Measurements from ENCODE around the gene IKZF2. TPM values are rescaled to one million over a fixed set of nuclear protein-coding genes. Genes with fewer than 3 reads are reported as not detected.

IKZF2 gene
- total and polyA plus RNA-seq, 7 experiments from 2014 or later, result 0.26 to 23.4 (median 6.1) TPM

DNA sequence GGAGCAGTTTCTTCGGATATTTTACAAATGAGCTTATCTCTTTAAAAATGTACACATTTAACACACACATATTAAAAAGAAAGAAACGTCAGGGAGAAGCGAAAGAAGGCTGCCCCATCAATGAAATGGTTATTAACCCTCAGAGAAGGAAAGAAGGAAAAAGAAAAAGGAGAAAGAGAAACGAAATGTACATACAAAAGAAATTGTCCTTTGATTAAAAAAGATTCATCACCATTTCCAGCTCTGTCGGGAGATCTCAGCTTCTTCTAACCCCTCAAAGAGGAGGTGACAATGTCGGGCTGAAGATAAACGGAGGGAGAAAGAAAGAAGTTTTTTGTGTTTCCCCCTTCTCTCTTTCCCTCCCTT is 1.5 kb downstream of the IKZF2 start:
- peak overlapping the region; percentile 75 to 96 (median 92) for H3K4me3 Mint-ChIP-seq
- no peak for ATAC-seq
- Histone ChIP-seq H3K36me3 (ENCODE audit: control insufficient read depth in 2 of 3, insufficient read depth in 3 of 3, low read length in 3 of 3) (peaks cover 0 to 4% (median 0%) of the 10 kb centered on the region in 3 experiments), H3K9me3 (ENCODE audit: control insufficient read depth in 2 of 3, low read length in 3 of 3) (no peaks in the 10 kb centered on the region), H3K27me3 (ENCODE audit: control insufficient read depth in 2 of 2, insufficient read depth in 2 of 2, low read length in 2 of 2) (peaks cover 0 to 4% of the 10 kb centered on the region in 2 donors), H3K4me1 (ENCODE audit: control insufficient read depth in 2 of 2, insufficient read depth in 2 of 2, low read length in 2 of 2) (no peaks in the 10 kb centered on the region), H3K4me3 (ENCODE audit: low read length) (peak overlapping the region; percentile 21), H3K27ac (ENCODE audit: low read depth, low read length) (peak overlapping the region; percentile 49)
- ChIA-PET CTCF (no interaction called here), POLR2A (interaction anchor here (0.6 kb wide), 1 partner anchor 67 kb away, joined by 3 read pairs; no protein-coding TSS in a partner anchor)
- H3K4me1 Mint-ChIP-seq, result peaks cover 6 to 55% (median 36%) of the 10 kb centered on the region in 7 donors
- peaks cover 39 to 73% (median 42%) of the 10 kb centered on the region in 5 donors for H3K27me3 Mint-ChIP-seq
- intact Hi-C loops (cut with micrococcal nuclease), result loop anchor here (2.0 to 10.0 kb wide), 6 partner anchors 45 to 1657 kb away; partner anchors contain the start of gene BARD1 (in 1 of the 2)
- peak in 1 of 9 donors; percentile 20 for DNase-seq
- H3K9me3 Mint-ChIP-seq, result no peaks in the 10 kb centered on the region
- H3K36me3 Mint-ChIP-seq, result no peaks in the 10 kb centered on the region
- peak overlapping the region; percentile 10 to 92 (median 83) for H3K27ac Mint-ChIP-seq

- Histone ChIP-seq H3K9me3 (ENCODE audit: control insufficient read depth in 2 of 3, low read length in 3 of 3) (no peaks in the 10 kb centered on the region), H3K4me3 (ENCODE audit: low read length) (peak overlapping the region; percentile 21), H3K27me3 (ENCODE audit: control insufficient read depth in 2 of 2, insufficient read depth in 2 of 2, low read length in 2 of 2) (peaks cover 0 to 4% of the 10 kb centered on the region in 2 donors), H3K4me1 (ENCODE audit: control insufficient read depth in 2 of 2, insufficient read depth in 2 of 2, low read length in 2 of 2) (no peaks in the 10 kb centered on the region), H3K27ac (ENCODE audit: low read depth, low read length) (no peak overlapping the region), H3K36me3 (ENCODE audit: control insufficient read depth in 2 of 3, insufficient read depth in 3 of 3, low read length in 3 of 3) (peaks cover 0 to 4% (median 0%) of the 10 kb centered on the region in 3 experiments)
- no peaks in the 10 kb centered on the region for H3K9me3 Mint-ChIP-seq
- no peaks in the 10 kb centered on the region for H3K36me3 Mint-ChIP-seq
- DNase-seq (no peak), ATAC-seq (no peak)
- intact Hi-C loops (cut with micrococcal nuclease), result no loop called here
- ChIA-PET CTCF (interaction anchor here (0.6 kb wide), 1 partner anchor 170 kb away, joined by 5 read pairs; no protein-coding TSS in a partner anchor), POLR2A (interaction anchor here (0.6 kb wide), 1 partner anchor 66 kb away, joined by 3 read pairs; no protein-coding TSS in a partner anchor)
- H3K27ac Mint-ChIP-seq, result peak overlapping the region in 7 of 9 donors; percentile 71 to 92 (median 83)
- peaks cover 6 to 55% (median 36%) of the 10 kb centered on the region in 7 donors for H3K4me1 Mint-ChIP-seq
- peaks cover 35 to 72% (median 42%) of the 10 kb centered on the region in 5 donors for H3K27me3 Mint-ChIP-seq
- peak overlapping the region; percentile 75 to 96 (median 92) for H3K4me3 Mint-ChIP-seq
Measured at GRCh38 chr2:213149294-213149875, 2.0 kb downstream of the IKZF2 start.

DNA sequence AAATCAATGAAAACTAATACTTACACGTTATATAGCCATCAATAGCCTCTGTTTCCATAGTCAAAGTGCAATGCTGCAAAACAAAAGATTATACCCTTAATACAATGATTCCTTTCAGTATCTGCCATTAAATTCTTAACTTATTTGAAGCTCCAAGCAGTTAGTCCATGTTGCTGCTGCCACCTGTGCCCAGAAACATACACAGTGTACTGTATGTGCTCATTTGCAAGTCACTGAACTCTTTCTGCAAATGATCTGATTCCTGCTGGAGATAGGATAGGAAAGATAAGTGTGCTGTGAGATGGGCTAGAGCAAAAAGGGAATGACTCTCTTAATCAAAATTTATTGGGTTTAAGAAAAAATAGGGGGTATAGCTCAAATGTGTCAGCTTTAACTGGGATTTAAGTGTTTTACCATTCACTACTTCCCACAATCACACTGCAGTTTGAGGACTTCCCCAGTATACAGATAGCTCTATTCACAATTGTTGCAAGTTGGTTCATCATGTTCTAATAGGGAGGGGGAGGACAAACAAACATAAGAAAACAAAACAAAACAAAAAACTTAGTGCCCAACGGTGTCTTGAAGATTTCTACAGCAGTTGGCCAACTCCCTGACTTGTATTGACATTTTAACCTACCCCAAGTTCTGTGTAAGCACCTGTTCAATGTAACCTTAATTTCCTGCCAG is 2.7 kb downstream of the IKZF2 start:
- peak overlapping the region; percentile 21 for H3K4me3 ChIP-seq (ENCODE audit: low read length)
- ATAC-seq, result no peak
- H3K27ac ChIP-seq (ENCODE audit: low read depth, low read length), result no peak overlapping the region
- Mint-ChIP-seq H3K4me3 (peak overlapping the region in 9 of 10 donors; percentile 38 to 96 (median 90)), H3K4me1 (peaks cover 6 to 53% (median 33%) of the 10 kb centered on the region in 7 donors), H3K27ac (peak overlapping the region in 4 of 9 donors; percentile 3 to 85 (median 30)), H3K27me3 (peaks cover 28 to 65% (median 37%) of the 10 kb centered on the region in 5 donors), H3K9me3 (no peaks in the 10 kb centered on the region), H3K36me3 (no peaks in the 10 kb centered on the region)
- intact Hi-C loops (cut with micrococcal nuclease), result no loop called here
- no peak for DNase-seq
- no peaks in the 10 kb centered on the region for H3K9me3 ChIP-seq (ENCODE audit: control insufficient read depth in 2 of 3, low read length in 3 of 3)
- ChIA-PET POLR2A (no interaction called here), CTCF (no interaction called here)
- no peaks in the 10 kb centered on the region for H3K4me1 ChIP-seq (ENCODE audit: control insufficient read depth in 2 of 2, insufficient read depth in 2 of 2, low read length in 2 of 2)
- peaks cover 0 to 4% of the 10 kb centered on the region in 2 donors for H3K27me3 ChIP-seq (ENCODE audit: control insufficient read depth in 2 of 2, insufficient read depth in 2 of 2, low read length in 2 of 2)
- H3K36me3 ChIP-seq (ENCODE audit: control insufficient read depth in 2 of 3, insufficient read depth in 3 of 3, low read length in 3 of 3), result peaks cover 0 to 4% (median 0%) of the 10 kb centered on the region in 3 experiments

- H3K27ac Mint-ChIP-seq, result peak overlapping the region in 3 of 9 donors; percentile 3 to 53 (median 10)
- Histone ChIP-seq H3K36me3 (ENCODE audit: control insufficient read depth in 2 of 3, insufficient read depth in 3 of 3, low read length in 3 of 3) (peaks cover 0 to 4% (median 0%) of the 10 kb centered on the region in 3 experiments), H3K27me3 (ENCODE audit: control insufficient read depth in 2 of 2, insufficient read depth in 2 of 2, low read length in 2 of 2) (peaks cover 0 to 3% of the 10 kb centered on the region in 2 donors), H3K27ac (ENCODE audit: low read depth, low read length) (peak overlapping the region; percentile 11), H3K9me3 (ENCODE audit: control insufficient read depth in 2 of 3, low read length in 3 of 3) (no peaks in the 10 kb centered on the region), H3K4me1 (ENCODE audit: control insufficient read depth in 2 of 2, insufficient read depth in 2 of 2, low read length in 2 of 2) (no peaks in the 10 kb centered on the region), H3K4me3 (ENCODE audit: low read length) (no peak overlapping the region)
- peaks cover 4 to 51% (median 29%) of the 10 kb centered on the region in 7 donors for H3K4me1 Mint-ChIP-seq
- no peaks in the 10 kb centered on the region for H3K9me3 Mint-ChIP-seq
- ChIA-PET POLR2A (interaction anchor here (0.6 kb wide), 1 partner anchor 28 kb away, joined by 3 read pairs; no protein-coding TSS in a partner anchor), CTCF (interaction anchor here (0.6 kb wide), 1 partner anchor 20 kb away, joined by 3 read pairs; no protein-coding TSS in a partner anchor)
- intact Hi-C loops (cut with micrococcal nuclease), result no loop called here
- DNase-seq (no peak), ATAC-seq (no peak)
- peak overlapping the region in 3 of 10 donors; percentile 19 to 86 (median 40) for H3K4me3 Mint-ChIP-seq
- H3K36me3 Mint-ChIP-seq, result no peaks in the 10 kb centered on the region
- peaks cover 19 to 55% (median 28%) of the 10 kb centered on the region in 5 donors for H3K27me3 Mint-ChIP-seq
Measured at GRCh38 chr2:213147538-213147937, 3.9 kb downstream of the IKZF2 start.

DNA sequence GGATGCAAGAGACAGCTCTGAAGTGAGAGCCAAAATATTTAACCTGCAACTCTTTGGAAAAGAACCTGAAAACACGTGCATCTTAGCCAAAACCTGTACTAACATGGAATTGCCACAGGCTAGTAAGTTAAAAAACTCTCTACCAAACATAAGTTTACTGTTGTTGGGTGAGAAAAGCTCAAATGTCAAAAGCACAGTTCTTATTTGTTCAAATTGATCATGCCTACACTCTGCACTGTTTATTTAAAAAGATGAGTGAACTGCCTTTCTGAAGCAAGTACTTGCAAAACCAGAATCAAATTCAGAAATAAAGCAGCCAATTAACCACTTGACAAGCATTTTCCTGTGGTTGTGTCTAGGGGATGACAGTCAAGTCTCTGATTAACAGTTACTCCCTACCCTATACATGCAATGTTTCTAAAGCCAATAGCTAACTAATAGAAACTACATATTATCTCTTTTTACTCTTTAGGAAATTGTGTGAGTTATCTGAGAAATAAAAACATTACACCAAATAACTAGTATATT is 5.6 kb downstream of the IKZF2 start:
- Histone ChIP-seq H3K4me3 (ENCODE audit: low read length) (no peak overlapping the region), H3K4me1 (ENCODE audit: control insufficient read depth in 2 of 2, insufficient read depth in 2 of 2, low read length in 2 of 2) (no peaks in the 10 kb centered on the region), H3K27ac (ENCODE audit: low read depth, low read length) (no peak overlapping the region), H3K36me3 (ENCODE audit: control insufficient read depth in 2 of 3, insufficient read depth in 3 of 3, low read length in 3 of 3) (no peaks in the 10 kb centered on the region), H3K9me3 (ENCODE audit: control insufficient read depth in 2 of 3, low read length in 3 of 3) (no peaks in the 10 kb centered on the region), H3K27me3 (ENCODE audit: control insufficient read depth in 2 of 2, insufficient read depth in 2 of 2, low read length in 2 of 2) (no peaks in the 10 kb centered on the region)
- ATAC-seq (no peak), DNase-seq (no peak)
- H3K27me3 Mint-ChIP-seq, result peaks cover 9 to 43% (median 19%) of the 10 kb centered on the region in 5 donors
- ChIA-PET POLR2A (no interaction called here), CTCF (no interaction called here)
- intact Hi-C loops (cut with micrococcal nuclease), result no loop called here
- H3K4me1 Mint-ChIP-seq, result peaks cover 0 to 40% (median 19%) of the 10 kb centered on the region in 7 donors
- H3K36me3 Mint-ChIP-seq, result no peaks in the 10 kb centered on the region
- H3K4me3 Mint-ChIP-seq, result peak overlapping the region in 4 of 10 donors; percentile 11 to 63 (median 26)
- H3K9me3 Mint-ChIP-seq, result no peaks in the 10 kb centered on the region
- H3K27ac Mint-ChIP-seq, result peak overlapping the region in 2 of 9 donors; percentile 3 to 18

DNA sequence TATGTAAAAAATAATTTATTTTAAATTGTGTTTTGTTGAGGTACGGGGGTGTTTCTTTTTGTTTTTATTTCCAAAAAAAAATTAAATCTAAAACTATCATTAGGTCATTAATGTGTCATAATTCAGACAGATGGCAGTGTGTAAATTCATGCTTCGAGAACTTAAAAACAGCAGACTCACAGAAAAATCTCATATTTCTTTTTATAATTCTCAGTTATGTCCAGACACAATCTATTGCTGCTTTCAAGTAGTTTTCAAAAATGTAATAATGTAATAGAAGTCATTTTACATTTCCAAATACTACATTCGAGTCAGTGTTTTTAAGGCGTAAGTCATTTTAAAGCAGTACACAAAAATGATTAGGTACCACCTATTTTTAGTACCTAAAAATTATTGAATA is 14.3 kb downstream of the IKZF2 start:
- DNase-seq, result no peak
- intact Hi-C loops (cut with micrococcal nuclease), result no loop called here
- H3K27ac Mint-ChIP-seq, result no peak overlapping the region
- Histone ChIP-seq H3K27ac (ENCODE audit: low read depth, low read length) (no peak overlapping the region), H3K4me3 (ENCODE audit: low read length) (no peak overlapping the region), H3K36me3 (ENCODE audit: control insufficient read depth in 2 of 3, insufficient read depth in 3 of 3, low read length in 3 of 3) (no peaks in the 10 kb centered on the region), H3K27me3 (ENCODE audit: control insufficient read depth in 2 of 2, insufficient read depth in 2 of 2, low read length in 2 of 2) (no peaks in the 10 kb centered on the region), H3K4me1 (ENCODE audit: control insufficient read depth in 2 of 2, insufficient read depth in 2 of 2, low read length in 2 of 2) (no peaks in the 10 kb centered on the region), H3K9me3 (ENCODE audit: control insufficient read depth in 2 of 3, low read length in 3 of 3) (no peaks in the 10 kb centered on the region)
- ChIA-PET POLR2A (no interaction called here), CTCF (no interaction called here)
- peaks cover 0 to 8% (median 0%) of the 10 kb centered on the region in 7 donors for H3K4me1 Mint-ChIP-seq
- H3K9me3 Mint-ChIP-seq, result peaks cover 0 to 1% (median 0%) of the 10 kb centered on the region in 11 donors
- ATAC-seq, result no peak
- H3K4me3 Mint-ChIP-seq, result no peak overlapping the region
- H3K36me3 Mint-ChIP-seq, result no peaks in the 10 kb centered on the region
- H3K27me3 Mint-ChIP-seq, result peaks cover 0 to 13% (median 0%) of the 10 kb centered on the region in 5 donors
